Measurements from ENCODE around the gene TMEM186.
"Not testable (repeated sequence)": the region's sequence is repeated elsewhere in the genome, so short reads cannot be mapped to it uniquely, and the experiment has no call there.

TMEM186 gene

DNA sequence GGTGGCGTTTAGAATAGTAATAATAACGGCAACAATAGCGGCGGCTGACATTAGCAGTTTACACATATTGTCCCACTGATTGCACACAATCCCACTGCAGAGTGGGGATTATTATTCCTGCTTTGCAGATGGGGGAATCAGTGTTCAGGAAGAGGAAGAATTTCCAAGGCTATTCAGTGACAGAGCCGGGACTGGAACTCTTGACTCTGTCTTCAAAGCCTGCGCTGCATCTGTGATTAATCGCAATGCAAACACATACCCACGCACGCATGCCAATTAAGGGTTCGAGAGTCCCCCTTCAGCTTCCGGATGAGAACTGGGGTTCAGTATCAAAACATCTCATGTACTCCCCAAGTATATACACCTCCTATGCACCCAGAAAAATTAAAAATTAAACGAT is 29.2 kb downstream of the TMEM186 start:
- no peak for DNase-seq

DNA sequence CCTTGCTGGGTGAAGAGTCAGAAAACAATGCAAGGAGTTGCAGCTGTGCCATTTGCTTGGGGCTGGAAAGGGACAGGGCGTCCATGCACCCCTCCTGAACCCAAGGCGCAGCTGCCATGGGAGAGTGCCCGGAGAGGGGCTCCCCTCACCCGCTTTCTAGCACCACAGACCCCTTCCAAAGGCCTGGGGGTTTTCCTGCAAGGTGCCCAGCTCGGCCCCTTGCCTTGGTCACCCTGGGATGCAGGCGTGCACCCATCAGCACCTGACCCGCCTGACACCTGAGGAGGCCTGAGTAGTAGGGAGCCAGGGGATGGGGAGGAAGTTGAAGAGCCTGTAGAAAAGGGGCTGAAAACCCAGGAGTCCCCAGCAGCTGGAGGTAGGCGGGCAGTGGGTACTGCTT is 30.3 kb downstream of the TMEM186 start:
- DNase-seq: no peak

- DNase-seq: no peak
These were observed 32.8 kb downstream of the TMEM186 start for GRCh38 chr16:8764525-8765250.

DNA sequence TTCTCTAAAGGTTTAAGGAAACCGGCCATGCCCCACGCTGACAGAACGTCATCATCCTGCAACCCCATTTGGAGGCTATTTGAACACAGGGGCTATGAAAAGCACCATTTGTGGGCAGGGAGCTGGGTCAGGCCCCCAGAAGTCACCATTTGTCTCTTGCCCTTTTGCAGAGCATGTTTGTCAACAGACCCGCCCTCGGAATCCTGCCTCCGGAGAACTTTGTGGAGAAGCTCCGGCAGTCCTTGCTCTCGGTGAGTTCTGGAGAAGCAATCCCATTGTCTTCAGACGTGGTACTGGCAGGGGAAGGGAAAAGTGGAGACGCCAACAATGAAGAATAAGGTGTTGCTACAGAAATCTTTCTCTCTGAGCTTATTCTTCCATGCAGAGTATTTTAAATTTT is 33.5 kb downstream of the TMEM186 start:
- DNase-seq: no peak

GRCh38 chr16:8763083-8763482 is 34.4 kb downstream of the TMEM186 start:
- no peak for DNase-seq

DNA sequence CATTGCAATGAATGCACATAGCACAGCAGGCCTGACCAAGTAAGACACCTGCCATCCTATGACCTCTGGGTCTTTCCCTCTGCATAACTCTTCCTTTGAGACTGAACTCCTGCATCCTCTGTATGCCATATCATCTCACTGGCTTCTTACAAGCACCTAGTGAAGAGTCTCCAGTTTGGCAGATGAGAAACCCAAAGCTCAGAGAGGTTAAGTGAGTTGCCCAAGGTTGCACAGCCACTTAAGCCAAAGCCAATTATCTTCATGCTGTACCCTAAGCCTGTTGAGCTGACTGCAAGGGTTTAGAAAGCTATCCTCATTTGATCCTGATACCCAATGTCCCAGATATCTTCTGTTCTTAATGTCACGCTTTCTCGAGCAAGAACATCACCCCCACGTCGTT is 35.2 kb downstream of the TMEM186 start:
- DNase-seq: no peak

DNA sequence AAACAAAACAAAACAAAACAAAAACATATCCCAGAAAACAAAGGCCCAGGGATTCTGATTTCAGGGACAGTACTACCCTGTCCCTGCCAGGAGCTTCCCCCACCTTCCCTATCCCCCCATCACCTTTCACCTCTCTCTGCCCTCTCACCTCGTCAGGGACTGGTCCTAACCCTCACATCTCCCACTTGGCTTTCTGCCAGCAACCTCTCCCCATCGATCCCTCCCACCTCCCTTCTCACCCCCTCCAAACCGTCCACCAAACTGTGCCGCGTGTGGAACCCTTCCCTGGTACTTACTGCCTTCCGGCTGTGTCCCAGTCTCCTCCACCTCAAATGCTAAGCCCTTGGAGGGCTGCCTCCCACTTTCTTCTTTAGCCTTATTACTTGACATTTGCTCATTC is 36.4 kb downstream of the TMEM186 start:
- no peak for DNase-seq

DNA sequence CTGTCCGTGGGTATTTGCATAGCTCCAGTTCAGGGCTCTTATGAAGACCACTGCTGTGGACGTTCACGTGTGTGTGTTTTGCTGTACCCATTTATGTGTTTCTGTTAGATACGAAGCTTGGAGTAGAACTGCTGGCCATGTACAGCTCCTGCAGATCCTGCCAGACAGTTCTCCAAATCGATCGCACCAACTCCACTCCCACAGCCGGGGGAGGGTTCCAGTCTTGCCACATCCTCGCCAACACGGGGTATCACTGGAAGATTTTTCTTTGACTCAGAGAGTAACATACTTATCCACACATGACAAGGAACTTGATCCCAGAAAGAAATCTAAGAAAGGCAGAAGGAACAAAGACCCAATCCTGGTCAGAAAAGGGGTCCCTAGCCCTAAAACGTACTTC is 37.4 kb downstream of the TMEM186 start:
- no peak for DNase-seq

- no peak for DNase-seq
These were observed 39.4 kb downstream of the TMEM186 start for GRCh38 chr16:8758022-8758421.

DNA sequence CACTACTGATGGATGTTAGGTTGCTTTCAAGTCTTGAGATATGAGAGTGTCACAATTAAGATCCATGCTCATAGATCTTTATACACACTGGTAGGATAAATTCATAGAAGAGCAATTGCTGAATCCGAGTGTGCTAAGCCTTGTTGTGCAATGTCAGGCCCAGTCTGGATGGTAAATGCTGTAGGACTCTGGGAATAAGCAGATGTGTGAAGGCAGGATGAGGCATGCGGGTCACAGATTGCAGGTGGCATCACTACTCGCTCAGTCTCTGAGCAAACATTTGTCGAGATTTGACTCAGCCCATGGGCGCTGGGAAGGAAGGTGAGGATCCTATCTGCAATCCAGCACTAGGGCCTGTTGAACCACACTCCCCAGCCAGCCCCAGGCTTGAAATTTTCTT is 40.7 kb downstream of the TMEM186 start:
- no peak for DNase-seq

DNA sequence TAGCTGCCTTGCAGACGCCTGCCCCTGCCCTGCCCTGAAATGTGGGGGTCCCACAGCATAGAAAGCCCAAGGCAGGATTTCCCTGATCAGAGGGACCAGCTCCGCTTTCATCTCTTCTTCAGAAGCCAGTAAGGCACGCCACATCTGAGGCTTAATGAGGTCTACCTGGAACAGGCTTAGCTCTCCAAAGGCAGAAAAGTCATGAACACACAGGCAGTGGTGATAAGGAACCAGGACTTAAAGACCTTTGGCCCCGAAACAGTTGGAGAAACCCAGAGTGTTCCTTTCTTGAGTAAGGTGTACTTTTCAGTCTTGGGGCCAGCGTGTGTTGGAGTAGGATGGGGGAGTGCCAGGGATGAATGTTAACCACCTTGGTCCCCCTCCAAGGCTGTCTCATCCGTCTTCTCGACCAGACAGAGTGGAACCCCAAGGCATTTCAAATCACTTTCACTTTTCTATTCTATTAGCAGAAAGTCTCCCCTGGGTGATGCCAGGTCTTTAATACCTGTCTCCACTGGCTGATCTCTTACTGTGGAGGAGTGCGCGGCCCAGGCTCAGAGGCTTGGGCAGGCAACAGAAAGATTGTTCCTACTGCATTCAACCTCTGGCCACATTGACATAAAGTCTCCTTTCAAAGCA is 43.9 kb downstream of the TMEM186 start:
- no peak for DNase-seq

DNA sequence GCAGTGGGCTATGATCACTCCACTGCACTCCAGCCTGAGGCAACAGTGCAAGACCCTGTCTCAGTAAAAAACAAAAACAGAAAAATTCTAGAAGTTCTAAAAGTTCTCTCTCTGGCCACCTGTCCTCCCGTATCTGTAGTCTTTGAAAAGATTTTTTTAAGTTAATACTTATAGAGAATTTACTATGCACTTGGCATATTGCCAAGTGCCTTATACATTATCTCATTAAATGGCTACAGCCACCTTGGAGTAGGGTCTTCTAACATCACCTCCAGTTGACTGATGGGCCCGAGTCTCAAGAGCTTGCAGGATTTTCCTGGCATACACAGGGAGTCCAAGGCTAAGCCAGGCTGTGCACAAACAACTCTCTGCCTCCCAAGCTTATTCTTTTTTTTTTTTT is 44.7 kb downstream of the TMEM186 start:
- no peak for DNase-seq

DNA sequence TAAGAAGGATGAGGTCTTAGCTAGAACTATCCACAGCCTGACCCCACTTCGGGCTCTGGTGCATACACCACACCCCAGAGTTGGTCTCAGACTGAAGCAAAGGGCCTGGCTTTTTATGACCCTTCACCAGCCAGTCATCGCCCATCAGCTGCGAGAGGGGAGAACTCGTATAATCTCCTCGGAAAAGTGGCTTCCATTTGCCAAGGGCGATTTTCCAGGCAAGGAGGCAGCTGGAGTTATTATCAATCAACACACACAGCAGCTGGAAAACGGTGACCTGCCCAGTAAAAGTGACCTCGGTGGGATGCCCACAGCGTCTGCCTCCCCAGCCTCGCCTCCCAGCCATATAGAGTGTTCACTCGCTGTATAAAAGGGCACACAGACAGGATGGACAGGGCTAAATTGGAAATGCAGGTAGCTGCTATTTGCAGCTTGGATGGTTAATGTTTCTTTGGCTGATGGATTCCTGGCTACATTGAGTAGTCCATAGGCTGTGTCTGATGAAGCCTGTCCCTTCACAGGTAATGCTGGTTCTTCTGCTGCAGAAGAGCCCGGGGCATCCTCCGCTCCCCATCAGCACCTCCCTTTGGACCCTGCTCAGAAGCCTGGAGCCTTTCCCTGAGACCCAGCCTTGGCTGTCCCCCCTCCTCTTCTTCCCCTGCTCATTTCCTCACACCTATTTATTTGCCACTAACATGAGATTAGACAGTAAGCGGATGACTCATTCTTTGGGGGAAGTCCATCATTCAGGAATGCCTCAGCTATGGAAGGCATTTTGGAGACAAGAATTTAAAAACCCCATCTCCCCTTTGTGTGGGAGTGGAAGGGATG is 45.7 kb downstream of the TMEM186 start:
- no peak for DNase-seq

DNA sequence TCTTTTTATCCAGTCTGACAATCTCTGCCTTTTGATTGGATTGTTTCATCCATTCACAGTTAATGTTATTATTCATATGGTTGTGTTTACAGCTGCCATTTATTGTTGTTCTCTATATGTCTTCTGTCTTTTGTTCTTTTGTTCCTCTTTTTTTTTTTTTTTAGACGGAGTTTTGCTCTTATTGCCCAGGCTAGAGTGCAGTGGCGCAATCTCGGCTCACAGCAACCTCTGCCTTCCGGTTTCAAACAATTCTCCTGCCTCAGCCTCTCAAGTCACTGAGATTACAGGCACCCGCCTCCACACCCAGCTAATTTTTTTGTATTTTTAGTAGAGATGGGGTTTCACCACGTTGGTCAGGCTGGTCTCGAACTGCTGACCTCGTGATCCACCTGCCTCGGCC is 48.5 kb downstream of the TMEM186 start:
- not testable (repeated sequence) for DNase-seq
